ENCODE results near the gene ENPEP. TPM values are rescaled to one million over a fixed set of nuclear protein-coding genes. Genes with fewer than 3 reads are reported as not detected.

The ENPEP gene
- total and polyA plus RNA-seq, 2 donors (not counting 1 experiment from before 2014, with no cell fraction given) = not detected

- CTCF ChIA-PET = no interaction called here
- H3K27me3 ChIP-seq (replicated peaks in 1 of 4; ENCODE audit: control extremely low read depth in 1 of 4, control insufficient read depth in 3 of 4, insufficient read depth in 4 of 4, low read length in 3 of 4) = peaks cover 0 to 4% (median 0%) of the 10 kb centered on the region in 4 experiments
- no peak overlapping the region for H2AFZ ChIP-seq (ENCODE audit: insufficient read depth, low read depth, low read length, poor library complexity, severe bottlenecking)
- DNase-seq (no peak), ATAC-seq (ENCODE audit: low read depth) (no peak)
- POLR2A ChIA-PET = no interaction called here
- WGBS (ENCODE audit: insufficient coverage) = 100% methylated on average over 2 of the region's 2 CpGs
- Mint-ChIP-seq H3K9me3 (ENCODE audit: insufficient read depth) (peaks cover 3% of the 10 kb centered on the region), H3K4me1 (no peaks in the 10 kb centered on the region), H3K27ac (no peak overlapping the region), H3K27me3 (peaks cover 30% of the 10 kb centered on the region), H3K4me3 (no peak overlapping the region)
- H3K9ac ChIP-seq (ENCODE audit: low read length) = no peak overlapping the region
- H3K4me1 ChIP-seq (ENCODE audit: control insufficient read depth in 2 of 2, insufficient read depth in 2 of 2, low read length in 2 of 2) = no peaks in the 10 kb centered on the region
- intact Hi-C loops (cut with micrococcal nuclease) = no loop called here
- H3K4me2 ChIP-seq (replicated peaks; ENCODE audit: low read depth, low read length, poor library complexity, severe bottlenecking) = no peak overlapping the region
- no peak overlapping the region for H3K27ac ChIP-seq (ENCODE audit: low read length in 2 of 2)
- no peak for TF ChIP-seq CTCF (IDR thresholded peaks at IDR 0.05)
- no peak for TF ChIP-seq EZH2 (IDR thresholded peaks at IDR 0.05; ENCODE audit: borderline replicate concordance, insufficient read depth, low read depth, low read length, poor library complexity, severe bottlenecking)
- no peaks in the 10 kb centered on the region for H3K36me3 ChIP-seq (replicated peaks in 1 of 2; ENCODE audit: control extremely low read depth in 1 of 2, control insufficient read depth in 1 of 2, extremely low read depth in 1 of 2, insufficient read depth in 2 of 2, low read length in 1 of 2)
- no peaks in the 10 kb centered on the region for H3K79me2 ChIP-seq (ENCODE audit: control insufficient read depth, insufficient read depth, low read length)
- no peaks in the 10 kb centered on the region for H3K9me3 ChIP-seq (ENCODE audit: control extremely low read depth in 1 of 3, control insufficient read depth in 2 of 3, insufficient read depth in 1 of 3, low read length in 2 of 3)
- no peak overlapping the region for H3K4me3 ChIP-seq (ENCODE audit: control extremely low read depth in 1 of 5, extremely low read depth in 1 of 5, insufficient read depth in 1 of 5, low read depth in 2 of 5, low read length in 4 of 5)
- no peaks in the 10 kb centered on the region for H4K20me1 ChIP-seq (ENCODE audit: control insufficient read depth, insufficient read depth, low read length, poor library complexity, severe bottlenecking)
Measured at GRCh38 chr4:110602061-110602460, 126.1 kb downstream of the ENPEP start.

- no peak overlapping the region for H3K27ac ChIP-seq (ENCODE audit: low read length in 2 of 2)
- H3K4me2 ChIP-seq (replicated peaks; ENCODE audit: low read depth, low read length, poor library complexity, severe bottlenecking) = no peak overlapping the region
- H3K27me3 ChIP-seq (replicated peaks in 1 of 4; ENCODE audit: control extremely low read depth in 1 of 4, control insufficient read depth in 3 of 4, insufficient read depth in 4 of 4, low read length in 3 of 4) = peaks cover 0 to 16% (median 13%) of the 10 kb centered on the region in 4 experiments
- ChIA-PET POLR2A (no interaction called here), CTCF (no interaction called here)
- ATAC-seq (ENCODE audit: low read depth) (no peak), DNase-seq (no peak)
- H3K27me3 Mint-ChIP-seq = peaks cover 39% of the 10 kb centered on the region
- no peak overlapping the region for H3K4me3 ChIP-seq (ENCODE audit: control extremely low read depth in 1 of 5, extremely low read depth in 1 of 5, insufficient read depth in 1 of 5, low read depth in 2 of 5, low read length in 4 of 5)
- H3K9me3 Mint-ChIP-seq (ENCODE audit: insufficient read depth) = no peaks in the 10 kb centered on the region
- WGBS (ENCODE audit: insufficient coverage) = no CpG with 5 or more reads among the region's 1 CpG
- no peak overlapping the region for H3K27ac Mint-ChIP-seq
- H3K4me1 ChIP-seq (ENCODE audit: control insufficient read depth in 2 of 2, insufficient read depth in 2 of 2, low read length in 2 of 2) = no peaks in the 10 kb centered on the region
- H3K4me3 Mint-ChIP-seq = no peak overlapping the region
- no peak for TF ChIP-seq EZH2 (IDR thresholded peaks at IDR 0.05; ENCODE audit: borderline replicate concordance, insufficient read depth, low read depth, low read length, poor library complexity, severe bottlenecking)
- TF ChIP-seq CTCF (IDR thresholded peaks at IDR 0.05) = no peak
- intact Hi-C loops (cut with micrococcal nuclease) = no loop called here
- H4K20me1 ChIP-seq (ENCODE audit: control insufficient read depth, insufficient read depth, low read length, poor library complexity, severe bottlenecking) = no peaks in the 10 kb centered on the region
- H3K4me1 Mint-ChIP-seq = no peaks in the 10 kb centered on the region
- H3K36me3 ChIP-seq (replicated peaks in 1 of 2; ENCODE audit: control extremely low read depth in 1 of 2, control insufficient read depth in 1 of 2, extremely low read depth in 1 of 2, insufficient read depth in 2 of 2, low read length in 1 of 2) = no peaks in the 10 kb centered on the region
- H3K9ac ChIP-seq (ENCODE audit: low read length) = no peak overlapping the region
- H3K9me3 ChIP-seq (ENCODE audit: control extremely low read depth in 1 of 3, control insufficient read depth in 2 of 3, insufficient read depth in 1 of 3, low read length in 2 of 3) = peaks cover 0 to 3% (median 0%) of the 10 kb centered on the region in 3 donors
- H2AFZ ChIP-seq (ENCODE audit: insufficient read depth, low read depth, low read length, poor library complexity, severe bottlenecking) = no peak overlapping the region
- H3K79me2 ChIP-seq (ENCODE audit: control insufficient read depth, insufficient read depth, low read length) = no peaks in the 10 kb centered on the region
Measured at GRCh38 chr4:110605077-110605476, 129.1 kb downstream of the ENPEP start.

All from B cell (primary cell).